HepG2 (cell line): Measurements from ENCODE around the gene TLK1. TPM values are rescaled to one million over a fixed set of nuclear protein-coding genes. Genes with fewer than 3 reads are reported as not detected.
A peak's percentile ranks its signal among the peaks of the same experiment; 100 is the strongest.

ENCODE experiments used
- ATF1 ChIP-seq: IDR thresholded peaks from 2 replicates; pipeline ENCODE4 v1.6.1; 2016; ENCODE audit warnings: mild to moderate bottlenecking, control low read depth
- HNRNPK ChIP-seq: fragments of 200-400 bp; formaldehyde crosslinking; IDR thresholded peaks from 2 replicates; pipeline ENCODE4 v1.6.1; 2018; ENCODE audit warnings: low read length, low read depth, moderate library complexity, mild to moderate bottlenecking; ENCODE audit not compliant: poor library complexity, severe bottlenecking
- JARID2 ChIP-seq: sonication (generic); formaldehyde crosslinking; IDR thresholded peaks from 2 replicates; pipeline ENCODE4 v1.8.1; 2023; ENCODE audit warnings: missing genetic modification reagents, inconsistent platforms; ENCODE audit not compliant: insufficient replicate concordance
- KLF15 ChIP-seq: sonication (generic); formaldehyde crosslinking; IDR thresholded peaks from 2 replicates; pipeline ENCODE4 v1.8.1; 2023; ENCODE audit warnings: borderline replicate concordance, mild to moderate bottlenecking, inconsistent platforms, missing genetic modification reagents, mixed read lengths
- MED1 ChIP-seq: sonication (generic); formaldehyde crosslinking; IDR thresholded peaks from 2 replicates; pipeline ENCODE4 v1.4.0; 2020; ENCODE audit warnings: missing genetic modification reagents
- REL ChIP-seq: sonication (generic); formaldehyde crosslinking; conservative IDR thresholded peaks from 2 replicates; pipeline ENCODE4 v1.8.0; 2022; ENCODE audit warnings: mild to moderate bottlenecking, missing genetic modification reagents, moderate library complexity
- TARDBP ChIP-seq: sonication (generic); formaldehyde crosslinking; IDR thresholded peaks from 2 replicates; pipeline ENCODE4 v1.8.0; 2022; ENCODE audit warnings: mild to moderate bottlenecking, missing genetic modification reagents
- TEAD3 ChIP-seq: optimal IDR thresholded peaks from 2 replicates; pipeline ENCODE3; 2016; ENCODE audit warnings: borderline replicate concordance
- XBP1 ChIP-seq: sonication (generic); formaldehyde crosslinking; IDR thresholded peaks from 2 replicates; pipeline ENCODE4 v1.5.0; 2020; ENCODE audit warnings: missing genetic modification reagents
- ZBTB20 ChIP-seq: sonication (generic); formaldehyde crosslinking; IDR thresholded peaks from 2 replicates; pipeline ENCODE4 v1.8.1; 2023; ENCODE audit warnings: missing genetic modification reagents, low read depth, mild to moderate bottlenecking, borderline replicate concordance
- ZMAT3 ChIP-seq: sonication (generic); formaldehyde crosslinking; conservative IDR thresholded peaks from 2 replicates; pipeline ENCODE4 v1.7.0; 2021; ENCODE audit warnings: missing genetic modification reagents
- ZNF10 ChIP-seq: sonication (generic); formaldehyde crosslinking; IDR thresholded peaks from 2 replicates; pipeline ENCODE4 v1.4.0; 2020; ENCODE audit warnings: mild to moderate bottlenecking, low read depth, missing genetic modification reagents, borderline replicate concordance
- ZNF207 ChIP-seq: fragments of 450-650 bp; IDR thresholded peaks from 2 replicates; pipeline ENCODE4 v1.6.1; 2016; ENCODE audit warnings: antibody characterized with exemption, borderline replicate concordance
- ZNF552 ChIP-seq: sonication (generic); formaldehyde crosslinking; IDR thresholded peaks from 2 replicates; pipeline ENCODE4 v1.9.0; 2022; ENCODE audit warnings: missing genetic modification reagents, mild to moderate bottlenecking, borderline replicate concordance
- polyA plus RNA-seq, 8 experiments: library from polyadenylated mRNA; depleted of rRNA in 3 of 8; stranded (reverse) in 7 of 8; unstranded in 1 of 8; fragments of >200 nt; fragmentation: Illumina TruSeq in 4 of 8; extraction: Trizol in 4 of 8; gene quantifications; 2 replicates each; pipeline versions ENCODE4 v1.2.1 to v1.2.3, GENCODE V29; 2011 to 2016; ENCODE audit warnings: low read depth in 4 of 8, missing spikeins in 1 of 8, mixed read lengths in 1 of 8; ENCODE audit not compliant: insufficient read depth in 1 of 8
- total RNA-seq, 5 experiments: library from RNA; depleted of rRNA; stranded (reverse); fragments of >200 nt; fragmentation: Illumina TruSeq; extraction: Trizol; gene quantifications; 2 replicates each; pipeline ENCODE4 v1.2.3, GENCODE V29; 2016; ENCODE audit warnings: low read depth in 1 of 5
- TF ChIP-seq, protein P1 (sequence below): IDR thresholded peaks from 2 replicates; pipeline ENCODE4 v1.6.1; 2016; ENCODE audit warnings: low read depth, control low read depth
- TF ChIP-seq, protein P2 (sequence below): sonication (generic); formaldehyde crosslinking; IDR thresholded peaks from 2 replicates; pipeline ENCODE4 v1.4.0; 2020; ENCODE audit warnings: missing genetic modification reagents
- TF ChIP-seq, protein P3 (sequence below): sonication (generic); formaldehyde crosslinking; IDR thresholded peaks from 2 replicates; pipeline ENCODE4 v1.8.0; 2023; ENCODE audit warnings: mild to moderate bottlenecking, missing genetic modification reagents
- TF ChIP-seq, protein P4 (sequence below): sonication (generic); formaldehyde crosslinking; IDR thresholded peaks from 2 replicates; pipeline ENCODE4 v1.8.0; 2022; ENCODE audit warnings: missing genetic modification reagents, low read depth, mild to moderate bottlenecking, borderline replicate concordance
- TF ChIP-seq, protein P5 (sequence below): sonication (generic); formaldehyde crosslinking; IDR thresholded peaks from 2 replicates; pipeline ENCODE4 v1.4.0; 2020; ENCODE audit warnings: missing genetic modification reagents

TLK1 gene
- total and polyA plus RNA-seq, 2 of the 13 experiments (the other 11 are each of a cell fraction or from before 2014, with no cell fraction given), result 16.8 to 28.7 TPM

DNA sequence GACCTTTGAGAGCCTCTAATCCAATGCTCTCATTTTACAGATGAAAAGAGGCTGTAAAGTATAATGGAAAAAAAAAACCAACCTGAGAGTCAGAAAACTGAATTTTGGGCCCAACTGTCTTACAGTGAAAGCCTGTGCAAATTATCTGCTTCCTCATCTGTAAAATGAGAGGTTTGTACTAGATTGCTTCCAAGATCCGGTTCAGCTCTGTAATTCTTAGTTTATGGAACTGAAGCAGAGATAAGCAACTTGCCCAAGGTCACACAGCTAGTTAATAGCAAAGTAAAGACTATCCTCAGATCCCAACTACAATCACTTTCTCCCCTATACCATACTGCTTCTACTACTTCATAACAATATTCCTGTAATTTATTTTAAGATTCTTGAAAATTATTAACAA lies 6.3 kb downstream of the TLK1 start (continued):
- TF ChIP-seq JARID2 (CRISPR knock-in tag) (no peak), MED1 (CRISPR knock-in tag) (peak; percentile 54), TARDBP (0 out of 2 replicates have a peak, but pooled peaks have one; percentile 21), ZNF207 (no peak), HNRNPK (no peak), ZNF10 (no peak), REL (no peak), ATF1 (no peak), TEAD3 (CRISPR knock-in tag) (no peak), ZMAT3 (CRISPR knock-in tag) (no peak), ZBTB20 (CRISPR knock-in tag) (no peak), KLF15 (CRISPR knock-in tag) (no peak), XBP1 (CRISPR knock-in tag) (no peak), ZNF552 (CRISPR knock-in tag) (no peak)
- TF ChIP-seq, protein P1, sequence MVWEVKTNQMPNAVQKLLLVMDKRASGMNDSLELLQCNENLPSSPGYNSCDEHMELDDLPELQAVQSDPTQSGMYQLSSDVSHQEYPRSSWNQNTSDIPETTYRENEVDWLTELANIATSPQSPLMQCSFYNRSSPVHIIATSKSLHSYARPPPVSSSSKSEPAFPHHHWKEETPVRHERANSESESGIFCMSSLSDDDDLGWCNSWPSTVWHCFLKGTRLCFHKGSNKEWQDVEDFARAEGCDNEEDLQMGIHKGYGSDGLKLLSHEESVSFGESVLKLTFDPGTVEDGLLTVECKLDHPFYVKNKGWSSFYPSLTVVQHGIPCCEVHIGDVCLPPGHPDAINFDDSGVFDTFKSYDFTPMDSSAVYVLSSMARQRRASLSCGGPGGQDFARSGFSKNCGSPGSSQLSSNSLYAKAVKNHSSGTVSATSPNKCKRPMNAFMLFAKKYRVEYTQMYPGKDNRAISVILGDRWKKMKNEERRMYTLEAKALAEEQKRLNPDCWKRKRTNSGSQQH (CRISPR knock-in tag), result no peak
- TF ChIP-seq, protein P2, sequence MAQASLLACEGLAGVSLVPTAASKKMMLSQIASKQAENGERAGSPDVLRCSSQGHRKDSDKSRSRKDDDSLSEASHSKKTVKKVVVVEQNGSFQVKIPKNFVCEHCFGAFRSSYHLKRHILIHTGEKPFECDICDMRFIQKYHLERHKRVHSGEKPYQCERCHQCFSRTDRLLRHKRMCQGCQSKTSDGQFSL (CRISPR knock-in tag), result no peak
- TF ChIP-seq, protein P3, sequence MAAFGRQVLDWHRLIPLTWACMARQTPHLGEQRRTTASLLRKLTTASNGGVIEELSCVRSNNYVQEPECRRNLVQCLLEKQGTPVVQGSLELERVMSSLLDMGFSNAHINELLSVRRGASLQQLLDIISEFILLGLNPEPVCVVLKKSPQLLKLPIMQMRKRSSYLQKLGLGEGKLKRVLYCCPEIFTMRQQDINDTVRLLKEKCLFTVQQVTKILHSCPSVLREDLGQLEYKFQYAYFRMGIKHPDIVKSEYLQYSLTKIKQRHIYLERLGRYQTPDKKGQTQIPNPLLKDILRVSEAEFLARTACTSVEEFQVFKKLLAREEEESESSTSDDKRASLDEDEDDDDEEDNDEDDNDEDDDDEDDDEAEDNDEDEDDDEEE (CRISPR knock-in tag), result no peak
- TF ChIP-seq, protein P4, sequence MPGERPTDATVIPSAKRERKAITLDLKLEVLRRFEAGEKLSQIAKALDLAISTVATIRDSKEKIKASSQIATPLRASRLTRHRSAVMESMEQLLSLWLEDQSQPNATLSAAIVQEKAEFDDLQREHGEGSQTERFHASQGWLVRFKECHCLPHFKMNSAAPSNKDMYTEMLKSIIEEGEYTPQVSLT (CRISPR knock-in tag), result no peak
- TF ChIP-seq, protein P5, sequence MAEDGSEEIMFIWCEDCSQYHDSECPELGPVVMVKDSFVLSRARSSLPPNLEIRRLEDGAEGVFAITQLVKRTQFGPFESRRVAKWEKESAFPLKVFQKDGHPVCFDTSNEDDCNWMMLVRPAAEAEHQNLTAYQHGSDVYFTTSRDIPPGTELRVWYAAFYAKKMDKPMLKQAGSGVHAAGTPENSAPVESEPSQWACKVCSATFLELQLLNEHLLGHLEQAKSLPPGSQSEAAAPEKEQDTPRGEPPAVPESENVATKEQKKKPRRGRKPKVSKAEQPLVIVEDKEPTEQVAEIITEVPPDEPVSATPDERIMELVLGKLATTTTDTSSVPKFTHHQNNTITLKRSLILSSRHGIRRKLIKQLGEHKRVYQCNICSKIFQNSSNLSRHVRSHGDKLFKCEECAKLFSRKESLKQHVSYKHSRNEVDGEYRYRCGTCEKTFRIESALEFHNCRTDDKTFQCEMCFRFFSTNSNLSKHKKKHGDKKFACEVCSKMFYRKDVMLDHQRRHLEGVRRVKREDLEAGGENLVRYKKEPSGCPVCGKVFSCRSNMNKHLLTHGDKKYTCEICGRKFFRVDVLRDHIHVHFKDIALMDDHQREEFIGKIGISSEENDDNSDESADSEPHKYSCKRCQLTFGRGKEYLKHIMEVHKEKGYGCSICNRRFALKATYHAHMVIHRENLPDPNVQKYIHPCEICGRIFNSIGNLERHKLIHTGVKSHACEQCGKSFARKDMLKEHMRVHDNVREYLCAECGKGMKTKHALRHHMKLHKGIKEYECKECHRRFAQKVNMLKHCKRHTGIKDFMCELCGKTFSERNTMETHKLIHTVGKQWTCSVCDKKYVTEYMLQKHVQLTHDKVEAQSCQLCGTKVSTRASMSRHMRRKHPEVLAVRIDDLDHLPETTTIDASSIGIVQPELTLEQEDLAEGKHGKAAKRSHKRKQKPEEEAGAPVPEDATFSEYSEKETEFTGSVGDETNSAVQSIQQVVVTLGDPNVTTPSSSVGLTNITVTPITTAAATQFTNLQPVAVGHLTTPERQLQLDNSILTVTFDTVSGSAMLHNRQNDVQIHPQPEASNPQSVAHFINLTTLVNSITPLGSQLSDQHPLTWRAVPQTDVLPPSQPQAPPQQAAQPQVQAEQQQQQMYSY (CRISPR knock-in tag), result no peak
